K562 (cell line): ENCODE data around the gene APBB2. TPM values are rescaled to one million over a fixed set of nuclear protein-coding genes. Genes with fewer than 3 reads are reported as not detected.

Experiments used
- ATAC-seq: fragments of 200-7000 bp; cut with Tn5 transposase; 3 replicates; pipeline ENCODE4 v1.9.1; 2020; ENCODE audit warnings: moderate library complexity
- BruUV-seq: library from RNA; stranded (reverse); fragments of 400-500 nt; replicated peaks from 2 replicates; lab custom pipeline; 2021; lab: Mats Ljungman, UMichigan
- CTCF ChIA-PET: fragments of 300-600 bp; formaldehyde crosslinking; extraction: SDS; loops from one replicate; lab custom pipeline; 2021; ENCODE audit warnings: low intra/inter-chr PET ratio; lab: Yijun Ruan, JAX
- POLR2A ChIA-PET: fragments of 300-600, 350-650 bp; sonication (Branson Sonifier 250); formaldehyde crosslinking; extraction: SDS; loops from one replicate; lab custom pipeline; 2021; ENCODE audit warnings: antibody characterized with exemption, inconsistent platforms; lab: Yijun Ruan, JAX
- DNase-seq, 4 experiments: peaks; one replicate each; pipeline versions ENCODE4 v3.0.0 to v3.0.0-alpha.2; 2011 to 2018; ENCODE audit warnings: low spot score in 3 of 4, mixed read lengths in 3 of 4; ENCODE audit errors: extremely low read depth in 1 of 4
- FAIRE-seq: peaks from 2 replicates; lab custom pipeline; 2011; peaks lifted over from hg19 to GRCh38; lab: Jason Lieb, UNC
- H2AFZ ChIP-seq: 2 replicates; pipeline ENCODE4 v1.6.0; 2011; ENCODE audit warnings: low read depth, low read length, control low read depth, inconsistent platforms
- H3K27ac ChIP-seq: fragments of 200-600 bp; 3 replicates; pipeline ENCODE4 v1.8.0; 2011; ENCODE audit warnings: low read depth, mild to moderate bottlenecking, control low read depth, inconsistent platforms, low read length, moderate library complexity, mixed read lengths; ENCODE audit errors: extremely low read depth
- H3K27me3 ChIP-seq, 2 experiments: fragments of 300-600 bp in 1 of 2; 2 replicates in 1 of 2; 3 replicates in 1 of 2; pipeline versions ENCODE4 v1.6.0 to v1.8.0; 2011; ENCODE audit warnings: inconsistent platforms in 2 of 2, low read length in 2 of 2, mild to moderate bottlenecking in 1 of 2, mixed read lengths in 1 of 2, moderate library complexity in 1 of 2; ENCODE audit not compliant: control insufficient read depth in 2 of 2, insufficient read depth in 2 of 2
- H3K36me3 ChIP-seq: fragments of 300-600 bp; 3 replicates; pipeline ENCODE4 v1.8.0; 2011; ENCODE audit warnings: mild to moderate bottlenecking, low read length, inconsistent platforms; ENCODE audit not compliant: control insufficient read depth, insufficient read depth
- H3K4me1 ChIP-seq, 2 experiments: fragments of 200-600 bp in 1 of 2; replicated peaks in 1 of 2; 2 replicates in 1 of 2; 3 replicates in 1 of 2; pipeline versions ENCODE4 v1.5.1 to v1.8.0; 2011; ENCODE audit warnings: inconsistent platforms in 2 of 2, low read length in 2 of 2, mild to moderate bottlenecking in 1 of 2, mixed read lengths in 1 of 2, moderate library complexity in 1 of 2; ENCODE audit not compliant: control insufficient read depth in 2 of 2, insufficient read depth in 2 of 2
- H3K4me2 ChIP-seq: 2 replicates; pipeline ENCODE4 v1.6.1; 2011; ENCODE audit warnings: low read length, control low read depth, inconsistent platforms, mixed read lengths; ENCODE audit not compliant: insufficient read depth
- H3K4me3 ChIP-seq: fragments of 200-600 bp; sonication (generic), shearing (Covaris generic); 2 replicates; pipeline ENCODE4 v1.5.1; 2016; ENCODE audit warnings: control low read depth, inconsistent platforms
- H3K79me2 ChIP-seq: fragments of 200-600 bp; 3 replicates; pipeline ENCODE4 v1.8.0; 2011; ENCODE audit warnings: low read length, inconsistent platforms; ENCODE audit not compliant: control insufficient read depth, insufficient read depth
- H3K9ac ChIP-seq, 2 experiments: 2 replicates each; pipeline versions ENCODE4 v1.6.0 to v1.6.1; 2011; ENCODE audit warnings: low read depth in 2 of 2, low read length in 2 of 2, control low read depth in 1 of 2, inconsistent platforms in 1 of 2, mild to moderate bottlenecking in 1 of 2, mixed read lengths in 1 of 2; ENCODE audit not compliant: insufficient read depth in 1 of 2
- H3K9me1 ChIP-seq: one replicate; pipeline ENCODE4 v1.6.0; 2011; ENCODE audit warnings: inconsistent platforms, mild to moderate bottlenecking, low read length, moderate library complexity; ENCODE audit not compliant: control insufficient read depth, insufficient read depth
- H3K9me3 ChIP-seq: replicated peaks from 2 replicates; pipeline ENCODE4 v1.5.1; 2011; ENCODE audit warnings: low read depth, low read length, inconsistent platforms; ENCODE audit not compliant: control insufficient read depth, insufficient read depth
- H4K20me1 ChIP-seq: replicated peaks from 2 replicates; pipeline ENCODE4 v1.6.1; 2011; ENCODE audit warnings: low read length, inconsistent platforms, mixed read lengths; ENCODE audit not compliant: control insufficient read depth, insufficient read depth
- POLR2AphosphoS5 ChIP-seq: IDR thresholded peaks from 2 replicates; pipeline ENCODE4 v1.6.1; 2011; ENCODE audit warnings: mild to moderate bottlenecking, low read depth, low read length, moderate library complexity; ENCODE audit not compliant: control insufficient read depth, insufficient read depth
- WGBS: fragments of 100-300 bp; shearing (Covaris generic); methylation state at CpG from one replicate; pipeline ENCODE4 v1.1.6; 2016; ENCODE audit warnings: low coverage, mixed read lengths; ENCODE audit not compliant: insufficient coverage; ENCODE audit errors: missing lambda C conversion rate; 5-methylcytosine and 5-hydroxymethylcytosine counted together
- in situ Hi-C: fragments of 300-500 bp; cut with MboI; formaldehyde crosslinking; loops from 4 replicates; pipeline ENCODE4 v1.15.0; 2018; ENCODE audit warnings: inconsistent platforms, mixed read lengths
- intact Hi-C: fragments of 100-400 bp; cut with micrococcal nuclease; formaldehyde crosslinking; loops from 2 replicates; pipeline ENCODE4 v1.14.2; 2022
- polyA plus RNA-seq, 8 experiments: library from polyadenylated mRNA; depleted of rRNA in 4 of 8; stranded (reverse) in 5 of 8; unstranded in 3 of 8; fragments of >200 nt; fragmentation: Nextera tagmentation in 2 of 8; fragmentation: Illumina TruSeq in 1 of 8; extraction: Ambion mirVana in 2 of 8; extraction: Trizol in 1 of 8; gene quantifications; 2 replicates each; pipeline versions ENCODE4 v1.2.1 to v1.2.3, GENCODE V29; 2011 to 2014; ENCODE audit warnings: inconsistent platforms in 1 of 8, missing spikeins in 1 of 8
- total RNA-seq, 7 experiments: library from RNA; depleted of rRNA in 6 of 7; stranded (reverse); fragments of >200 nt in 6 of 7; fragmentation: Illumina TruSeq in 2 of 7; extraction: Trizol in 2 of 7; gene quantifications; 2 replicates each; pipeline versions ENCODE4 v1.2.1 to v1.2.3, GENCODE V29; 2011 to 2021; ENCODE audit warnings: low replicate concordance in 1 of 7
- TF ChIP-seq, protein P1 (sequence below), 2 experiments: fragments of 450-650 bp; conservative IDR thresholded peaks; 2 replicates each; pipeline ENCODE4 v1.6.1; 2017; ENCODE audit warnings: mild to moderate bottlenecking in 2 of 2, moderate library complexity in 2 of 2

APBB2 gene
- total and polyA plus RNA-seq, 9 of the 15 experiments (the other 6 are each of a cell fraction or from before 2014, with no cell fraction given), result 0.08 to 2.1 (median 1.4) TPM

DNA sequence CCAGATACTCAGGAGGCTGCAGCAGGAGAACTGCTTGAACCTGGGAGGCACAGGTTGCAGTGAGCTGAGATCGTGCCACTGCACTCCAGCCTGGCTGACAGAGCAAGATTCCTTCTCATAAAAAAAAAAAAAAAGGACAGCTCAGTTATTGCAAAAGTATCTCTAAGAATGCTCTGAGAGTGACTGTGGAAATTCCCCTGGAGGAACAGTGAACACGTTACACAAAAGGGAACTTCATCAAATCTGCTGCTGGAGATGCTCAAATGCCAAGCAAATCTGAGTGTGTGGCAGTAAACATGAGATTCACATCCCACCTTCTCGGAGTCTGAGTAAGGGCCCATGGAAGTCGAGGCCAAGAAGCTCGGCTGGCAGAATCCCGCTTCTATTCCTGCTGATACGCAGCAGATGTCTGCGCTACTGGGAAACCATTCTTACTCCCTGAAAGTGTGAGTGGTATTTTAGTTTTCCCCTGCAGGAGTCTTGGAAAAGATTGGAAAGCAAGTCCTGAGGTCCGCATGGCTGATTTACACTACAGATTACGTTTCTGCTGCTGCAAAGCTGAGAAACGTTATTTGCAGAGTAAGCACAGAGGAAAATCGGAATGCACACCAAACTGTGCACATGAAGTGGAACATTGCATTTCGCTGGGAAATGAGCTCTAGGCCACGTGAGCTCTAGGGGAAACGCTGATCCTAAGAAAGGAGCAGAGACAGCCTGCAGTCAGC lies 301.7 kb downstream of the APBB2 start:
- BruUV-seq, result no TSS peak
- in situ Hi-C loops (no loop called here), intact Hi-C loops (no loop called here)
- ChIA-PET CTCF (no interaction called here), POLR2A (interaction anchor here (1.6 kb wide), 1 partner anchor 12 kb away, joined by 7 read pairs; no protein-coding TSS in a partner anchor)
- Histone ChIP-seq H3K36me3 (no peaks in the 10 kb centered on the region), H3K79me2 (no peaks in the 10 kb centered on the region), H3K4me2 (no peak overlapping the region), H3K9ac (no peak overlapping the region), H3K9me1 (no peaks in the 10 kb centered on the region), H2AFZ (no peak overlapping the region), H3K4me3 (no peak overlapping the region), H3K9me3 (no peaks in the 10 kb centered on the region), H3K27ac (no peak overlapping the region), H3K4me1 (no peaks in the 10 kb centered on the region), H4K20me1 (no peaks in the 10 kb centered on the region; the same call in 1 of the 2 replicates), H3K27me3 (peaks cover 12 to 43% of the 10 kb centered on the region in 2 experiments)
- no peak for ATAC-seq
- WGBS, result 2% methylated on average over 15 of the region's 15 CpGs
- no peak for TF ChIP-seq POLR2AphosphoS5
- TF ChIP-seq, protein P1, sequence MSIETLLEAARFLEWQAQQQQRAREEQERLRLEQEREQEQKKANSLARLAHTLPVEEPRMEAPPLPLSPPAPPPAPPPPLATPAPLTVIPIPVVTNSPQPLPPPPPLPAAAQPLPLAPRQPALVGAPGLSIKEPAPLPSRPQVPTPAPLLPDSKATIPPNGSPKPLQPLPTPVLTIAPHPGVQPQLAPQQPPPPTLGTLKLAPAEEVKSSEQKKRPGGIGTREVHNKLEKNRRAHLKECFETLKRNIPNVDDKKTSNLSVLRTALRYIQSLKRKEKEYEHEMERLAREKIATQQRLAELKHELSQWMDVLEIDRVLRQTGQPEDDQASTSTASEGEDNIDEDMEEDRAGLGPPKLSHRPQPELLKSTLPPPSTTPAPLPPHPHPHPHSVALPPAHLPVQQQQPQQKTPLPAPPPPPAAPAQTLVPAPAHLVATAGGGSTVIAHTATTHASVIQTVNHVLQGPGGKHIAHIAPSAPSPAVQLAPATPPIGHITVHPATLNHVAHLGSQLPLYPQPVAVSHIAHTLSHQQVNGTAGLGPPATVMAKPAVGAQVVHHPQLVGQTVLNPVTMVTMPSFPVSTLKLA (conservative IDR thresholded peaks at IDR 0.05), result no peak
- DNase-seq, result no peak
- FAIRE-seq, result no peak
